PC-3 (cell line): ENCODE data around the gene AP1S1. TPM values are rescaled to one million over a fixed set of nuclear protein-coding genes. Genes with fewer than 3 reads are reported as not detected.
"Not testable (repeated sequence)": the region's sequence is repeated elsewhere in the genome, so short reads cannot be mapped to it uniquely, and the experiment has no call there.

Experiments used
- ATAC-seq: fragments of 200-7000 bp; cut with Tn5 transposase; 2 replicates; pipeline ENCODE4 v1.9.1; 2020; ENCODE audit warnings: mild to moderate bottlenecking, moderate library complexity
- Bru-seq: library from RNA; stranded (reverse); fragments of 400-500 nt; gene quantifications from one replicate; lab custom pipeline; 2021; lab: Mats Ljungman, UMichigan
- BruChase-seq, 2 experiments: library from RNA; stranded (reverse); fragments of 400-500 nt; gene quantifications; one replicate each; lab custom pipeline; 2021; lab: Mats Ljungman, UMichigan
- BruUV-seq: library from RNA; stranded (reverse); fragments of 400-500 nt; replicated peaks from 2 replicates; lab custom pipeline; 2021; lab: Mats Ljungman, UMichigan
- CTCF ChIA-PET: fragments of 300-600 bp; sonication (Branson Sonifier 250); formaldehyde crosslinking; loops from one replicate; lab custom pipeline; 2022; ENCODE audit warnings: antibody characterized with exemption; lab: Charles Lee
- POLR2A ChIA-PET: fragments of 300-600 bp; sonication (Branson Sonifier 250); formaldehyde crosslinking; loops from one replicate; lab custom pipeline; 2022; ENCODE audit warnings: antibody characterized with exemption; ENCODE audit not compliant: unreplicated experiment; lab: Charles Lee
- DNase-seq: peaks from one replicate; pipeline ENCODE4 v3.0.0-alpha.2; 2015
- H2AFZ ChIP-seq: fragments of 300-600 bp; sonication (generic); 2 replicates; pipeline ENCODE4 v1.6.0; 2016; ENCODE audit warnings: antibody characterized with exemption, low read length
- H3F3A ChIP-seq: fragments of 300-600 bp; sonication (generic); one replicate; pipeline ENCODE4 v1.6.0; 2017; ENCODE audit warnings: antibody characterized with exemption, low read length, control low read depth, mild to moderate bottlenecking; ENCODE audit not compliant: unreplicated experiment
- H3K27ac ChIP-seq: fragments of 300-600 bp; sonication (generic); 2 replicates; pipeline ENCODE4 v1.5.1; 2016; ENCODE audit warnings: mild to moderate bottlenecking, low read length
- H3K27me3 ChIP-seq: fragments of 300-600 bp; sonication (generic); 2 replicates; pipeline ENCODE4 v1.6.1; 2016; ENCODE audit warnings: low read length, mixed read lengths
- H3K36me3 ChIP-seq: fragments of 300-600 bp; sonication (generic); 2 replicates; pipeline ENCODE4 v1.6.1; 2016; ENCODE audit warnings: low read depth, mixed run types, low read length, mixed read lengths
- H3K4me1 ChIP-seq: fragments of 300-600 bp; sonication (generic); 2 replicates; pipeline ENCODE4 v1.5.1; 2016; ENCODE audit warnings: low read length; ENCODE audit not compliant: insufficient read depth
- H3K4me2 ChIP-seq: fragments of 300-600 bp; sonication (generic); 2 replicates; pipeline ENCODE4 v1.6.0; 2016; ENCODE audit warnings: low read length
- H3K4me3 ChIP-seq: fragments of 300-600 bp; sonication (generic); 2 replicates; pipeline ENCODE4 v1.5.1; 2016; ENCODE audit warnings: mild to moderate bottlenecking, low read length, mixed read lengths
- H3K79me2 ChIP-seq: fragments of 300-600 bp; sonication (generic); 2 replicates; pipeline ENCODE4 v1.6.1; 2017; ENCODE audit warnings: low read length, mixed read lengths
- H3K9ac ChIP-seq: fragments of 300-600 bp; sonication (generic); 2 replicates; pipeline ENCODE4 v1.6.0; 2016; ENCODE audit warnings: mild to moderate bottlenecking, low read length
- H3K9me2 ChIP-seq: fragments of 300-600 bp; sonication (generic); replicated peaks from 2 replicates; pipeline ENCODE4 v1.6.1; 2016; ENCODE audit warnings: mixed run types, low read length, mixed read lengths
- H3K9me3 ChIP-seq: fragments of 300-600 bp; sonication (generic); 2 replicates; pipeline ENCODE4 v1.6.1; 2016; ENCODE audit warnings: low read length, mixed read lengths
- H4K20me1 ChIP-seq: fragments of 300-600 bp; sonication (generic); 2 replicates; pipeline ENCODE4 v1.6.1; 2016; ENCODE audit warnings: low read length, mixed read lengths
- CTCF ChIP-seq: fragments of 300-600 bp; sonication (generic); conservative IDR thresholded peaks from 2 replicates; pipeline ENCODE4 v1.5.1; 2017; ENCODE audit warnings: antibody characterized with exemption, low read depth, mild to moderate bottlenecking, low read length
- EZH2 ChIP-seq: fragments of 300-600 bp; sonication (generic); IDR thresholded peaks from one replicate; pipeline ENCODE4 v1.6.1; 2017; ENCODE audit warnings: antibody characterized with exemption, mild to moderate bottlenecking, low read length; ENCODE audit not compliant: unreplicated experiment
- EZH2phosphoT487 ChIP-seq: fragments of 300-600 bp; sonication (generic); IDR thresholded peaks from 2 replicates; pipeline ENCODE4 v1.6.1; 2018; ENCODE audit warnings: mild to moderate bottlenecking, antibody characterized with exemption, low read length, borderline replicate concordance
- intact Hi-C: fragments of 100-400 bp; cut with micrococcal nuclease; formaldehyde crosslinking; loops from 2 replicates; pipeline ENCODE4 v1.9.0; 2023
- long read RNA-seq: library from polyadenylated mRNA; unstranded; transcript quantifications from one replicate; pipeline ENCODE4 v2.0.0, GENCODE V29; 2021; ENCODE audit not compliant: unreplicated experiment
- total RNA-seq: library from RNA; depleted of rRNA; stranded (reverse); fragments of >200 nt; gene quantifications from 2 replicates; pipeline ENCODE4 v1.2.3, GENCODE V29; 2014; rRNA removed

The AP1S1 gene
- total RNA-seq (148 and 190 TPM in 2 replicates), Bru-seq, nascent RNA (percentile 89 among the genes with signal in this experiment), BruChase-seq, experiment 1, labeled RNA remaining after a 6-hour chase (percentile 94 among the genes with signal in this experiment), BruChase-seq, experiment 2, labeled RNA remaining after a 2-hour chase (percentile 87 among the genes with signal in this experiment)
- long read RNA-seq, transcript AP1S1-201 (5 exons, 1,303 nt), result major isoform, 37 of 44 reads
- long read RNA-seq, partial matches to known transcripts, result 2 of 44 reads
- long read RNA-seq, other reads (novel, unspliced or antisense), result 3 of 44 reads

- CTCF ChIA-PET, result no interaction called here
- H3K4me2 ChIP-seq, result peak within 1 kb of the TSS; percentile 98
- peak within 1 kb of the TSS; percentile 93 for H3K9ac ChIP-seq
- H3K27me3 ChIP-seq, result no peaks in the 10 kb centered on the region
- H3K79me2 ChIP-seq, result peaks cover 21% of the 10 kb centered on the region
- no peak for TF ChIP-seq EZH2
- TF ChIP-seq EZH2phosphoT487, result no peak
- no peak for TF ChIP-seq CTCF
- no peaks in the 10 kb centered on the region for H3K9me3 ChIP-seq
- intact Hi-C loops, result no loop called here
- peak; percentile 93 for DNase-seq
- H3K4me3 ChIP-seq, result peak within 1 kb of the TSS; percentile 78
- no TSS peak for BruUV-seq
- no peaks in the 10 kb centered on the region for H3F3A ChIP-seq
- H4K20me1 ChIP-seq, result no peaks in the 10 kb centered on the region
- POLR2A ChIA-PET, result no interaction called here
- ATAC-seq, result peak; percentile 92
- no peaks in the 10 kb centered on the region for H3K9me2 ChIP-seq
- H3K27ac ChIP-seq, result peak within 1 kb of the TSS; percentile 29; the same call in 1 of the 2 replicates
- H3K4me1 ChIP-seq, result peaks cover 28% of the 10 kb centered on the region
- H2AFZ ChIP-seq, result peak within 1 kb of the TSS; percentile 65; the same call in 1 of the 2 replicates
- H3K36me3 ChIP-seq, result peaks cover 6% of the 10 kb centered on the region; the same call in 1 of the 2 replicates
These were observed at the start of gene AP1S1 for GRCh38 chr7:101153969-101154692. AP1S1 (plus strand) TSS chr7:101154476; CDS start chr7:101154515, 39 bp downstream.

GRCh38 chr7:101104799-101105198 lies 49.5 kb upstream of the AP1S1 start:
- no peaks in the 10 kb centered on the region for H3K9me2 ChIP-seq
- no peak overlapping the region for H3K9ac ChIP-seq
- no peak overlapping the region for H3K27ac ChIP-seq
- POLR2A ChIA-PET, result no interaction called here
- H3K4me2 ChIP-seq, result no peak overlapping the region
- no peak overlapping the region for H3K4me3 ChIP-seq
- H4K20me1 ChIP-seq, result no peaks in the 10 kb centered on the region
- DNase-seq, result no peak
- intact Hi-C loops, result no loop called here
- H3K4me1 ChIP-seq, result peaks cover 36% of the 10 kb centered on the region
- H3K36me3 ChIP-seq, result no peaks in the 10 kb centered on the region
- H3K9me3 ChIP-seq, result no peaks in the 10 kb centered on the region
- no peak overlapping the region for H2AFZ ChIP-seq
- CTCF ChIA-PET, result no interaction called here
- BruUV-seq, result no TSS peak
- H3K79me2 ChIP-seq, result no peaks in the 10 kb centered on the region
- TF ChIP-seq EZH2, result no peak
- TF ChIP-seq EZH2phosphoT487, result no peak
- TF ChIP-seq CTCF, result no peak
- no peaks in the 10 kb centered on the region for H3F3A ChIP-seq
- ATAC-seq, result no peak
- H3K27me3 ChIP-seq, result no peaks in the 10 kb centered on the region

GRCh38 chr7:101105248-101105647 lies 49.0 kb upstream of the AP1S1 start:
- H3K4me3 ChIP-seq, ATAC-seq, DNase-seq, H3K79me2 ChIP-seq, BruUV-seq, CTCF ChIA-PET, H3K9me2 ChIP-seq, H4K20me1 ChIP-seq, H3K36me3 ChIP-seq, H3K27me3 ChIP-seq, H3K9me3 ChIP-seq, intact Hi-C loops, H3K9ac ChIP-seq, H3F3A ChIP-seq, H3K4me2 ChIP-seq, H2AFZ ChIP-seq, H3K27ac ChIP-seq, POLR2A ChIA-PET: not testable (repeated sequence)
- peaks cover 33% of the 10 kb centered on the region for H3K4me1 ChIP-seq
